ENCODE measurements around the gene PCGF1.

DNA sequence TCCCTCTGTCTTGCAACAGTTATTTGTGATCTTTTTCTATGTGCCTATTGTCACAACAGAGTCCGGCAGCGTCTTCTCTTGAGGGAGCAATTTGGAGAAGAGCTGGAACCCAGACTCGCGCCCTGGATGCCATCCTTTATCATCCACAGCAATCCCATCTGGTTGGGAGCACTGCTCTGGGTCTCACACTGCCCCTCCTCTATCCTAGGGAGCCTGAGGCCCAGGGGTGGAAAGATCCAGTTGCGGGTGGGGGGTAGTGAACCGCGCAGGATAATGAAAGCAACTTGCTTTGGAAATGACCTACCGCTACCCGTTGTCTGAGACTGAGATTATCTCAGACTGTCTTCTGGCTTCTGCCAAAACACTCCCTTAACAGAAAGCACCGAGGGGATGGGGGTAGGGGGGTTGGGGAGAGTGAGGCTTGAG is 48.5 kb downstream of the PCGF1 start:
- TF ChIP-seq, protein P1, sequence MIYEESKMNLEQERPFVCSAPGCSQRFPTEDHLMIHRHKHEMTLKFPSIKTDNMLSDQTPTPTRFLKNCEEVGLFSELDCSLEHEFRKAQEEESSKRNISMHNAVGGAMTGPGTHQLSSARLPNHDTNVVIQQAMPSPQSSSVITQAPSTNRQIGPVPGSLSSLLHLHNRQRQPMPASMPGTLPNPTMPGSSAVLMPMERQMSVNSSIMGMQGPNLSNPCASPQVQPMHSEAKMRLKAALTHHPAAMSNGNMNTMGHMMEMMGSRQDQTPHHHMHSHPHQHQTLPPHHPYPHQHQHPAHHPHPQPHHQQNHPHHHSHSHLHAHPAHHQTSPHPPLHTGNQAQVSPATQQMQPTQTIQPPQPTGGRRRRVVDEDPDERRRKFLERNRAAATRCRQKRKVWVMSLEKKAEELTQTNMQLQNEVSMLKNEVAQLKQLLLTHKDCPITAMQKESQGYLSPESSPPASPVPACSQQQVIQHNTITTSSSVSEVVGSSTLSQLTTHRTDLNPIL (CRISPR knock-in tag; IDR thresholded peaks at IDR 0.05; ENCODE audit: low read depth) = no peak
- no peak for TF ChIP-seq BACH2 (CRISPR knock-in tag; IDR thresholded peaks at IDR 0.05; ENCODE audit: borderline replicate concordance)
- TF ChIP-seq SNAI2 (CRISPR knock-in tag; IDR thresholded peaks at IDR 0.05) = no peak
- TF ChIP-seq, protein P2, sequence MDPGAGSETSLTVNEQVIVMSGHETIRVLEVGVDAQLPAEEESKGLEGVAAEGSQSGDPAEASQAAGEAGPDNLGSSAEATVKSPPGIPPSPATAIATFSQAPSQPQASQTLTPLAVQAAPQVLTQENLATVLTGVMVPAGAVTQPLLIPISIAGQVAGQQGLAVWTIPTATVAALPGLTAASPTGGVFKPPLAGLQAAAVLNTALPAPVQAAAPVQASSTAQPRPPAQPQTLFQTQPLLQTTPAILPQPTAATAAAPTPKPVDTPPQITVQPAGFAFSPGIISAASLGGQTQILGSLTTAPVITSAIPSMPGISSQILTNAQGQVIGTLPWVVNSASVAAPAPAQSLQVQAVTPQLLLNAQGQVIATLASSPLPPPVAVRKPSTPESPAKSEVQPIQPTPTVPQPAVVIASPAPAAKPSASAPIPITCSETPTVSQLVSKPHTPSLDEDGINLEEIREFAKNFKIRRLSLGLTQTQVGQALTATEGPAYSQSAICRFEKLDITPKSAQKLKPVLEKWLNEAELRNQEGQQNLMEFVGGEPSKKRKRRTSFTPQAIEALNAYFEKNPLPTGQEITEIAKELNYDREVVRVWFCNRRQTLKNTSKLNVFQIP (CRISPR knock-in tag; IDR thresholded peaks at IDR 0.05; ENCODE audit: borderline replicate concordance, low read depth) = no peak
- TF ChIP-seq ZNF565 (CRISPR knock-in tag; conservative IDR thresholded peaks at IDR 0.05; ENCODE audit: low read depth) = no peak
- TF ChIP-seq, protein P3, sequence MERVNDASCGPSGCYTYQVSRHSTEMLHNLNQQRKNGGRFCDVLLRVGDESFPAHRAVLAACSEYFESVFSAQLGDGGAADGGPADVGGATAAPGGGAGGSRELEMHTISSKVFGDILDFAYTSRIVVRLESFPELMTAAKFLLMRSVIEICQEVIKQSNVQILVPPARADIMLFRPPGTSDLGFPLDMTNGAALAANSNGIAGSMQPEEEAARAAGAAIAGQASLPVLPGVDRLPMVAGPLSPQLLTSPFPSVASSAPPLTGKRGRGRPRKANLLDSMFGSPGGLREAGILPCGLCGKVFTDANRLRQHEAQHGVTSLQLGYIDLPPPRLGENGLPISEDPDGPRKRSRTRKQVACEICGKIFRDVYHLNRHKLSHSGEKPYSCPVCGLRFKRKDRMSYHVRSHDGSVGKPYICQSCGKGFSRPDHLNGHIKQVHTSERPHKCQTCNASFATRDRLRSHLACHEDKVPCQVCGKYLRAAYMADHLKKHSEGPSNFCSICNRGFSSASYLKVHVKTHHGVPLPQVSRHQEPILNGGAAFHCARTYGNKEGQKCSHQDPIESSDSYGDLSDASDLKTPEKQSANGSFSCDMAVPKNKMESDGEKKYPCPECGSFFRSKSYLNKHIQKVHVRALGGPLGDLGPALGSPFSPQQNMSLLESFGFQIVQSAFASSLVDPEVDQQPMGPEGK (CRISPR knock-in tag; IDR thresholded peaks at IDR 0.05; ENCODE audit: borderline replicate concordance) = no peak
- TF ChIP-seq OSR1 (CRISPR knock-in tag; IDR thresholded peaks at IDR 0.05) = no peak
- TF ChIP-seq ZC3H10 (CRISPR knock-in tag; IDR thresholded peaks at IDR 0.05) = no peak
- no peak for TF ChIP-seq TOX (CRISPR knock-in tag; IDR thresholded peaks at IDR 0.05; ENCODE audit: borderline replicate concordance)
- no peak for TF ChIP-seq ZFP3 (CRISPR knock-in tag; IDR thresholded peaks at IDR 0.05)

All from SK-N-SH treated with all-trans-retinoic acid at 6 μM for 48 hours (cell line).